Measurements from ENCODE around the gene SF1. TPM values are rescaled to one million over a fixed set of nuclear protein-coding genes. Genes with fewer than 3 reads are reported as not detected.

SF1 gene
- total and polyA plus RNA-seq, 11 donors = 59.2 to 349 (median 152) TPM

- no peak overlapping the region for H3K27ac ChIP-seq
- no peak overlapping the region for H3K4me3 ChIP-seq
- H3K9me3 ChIP-seq = no peaks in the 10 kb centered on the region
- ATAC-seq = no peak
- H3K4me1 ChIP-seq = peaks cover 11 to 72% (median 36%) of the 10 kb centered on the region in 12 donors
- no peak for TF ChIP-seq CTCF (IDR thresholded peaks at IDR 0.05)
- no peak for TF ChIP-seq POLR2A (IDR thresholded peaks at IDR 0.05)
- WGBS, 4 donors = 88 to 91% (median 90%) methylated on average over 38 to 42 of the region's 42 CpGs
- peaks cover 0 to 92% (median 88%) of the 10 kb centered on the region in 9 donors for H3K36me3 ChIP-seq
- intact Hi-C loops (cut with DNase I) = loop anchor here in 2 of 10 donors (2.0 kb wide), 2 partner anchors 19 to 23 kb away; no protein-coding TSS in a partner anchor
- DNase-seq = no peak
- H3K27me3 ChIP-seq = no peaks in the 10 kb centered on the region
Observed at GRCh38 chr11:64765851-64766665, 12.3 kb downstream of the SF1 start.

GRCh38 chr11:64765291-64765850 is 13.0 kb downstream of the SF1 start:
- H3K4me3 ChIP-seq = no peak overlapping the region
- 85 to 87% (median 86%) methylated on average over 30 of the region's 30 CpGs for WGBS, 4 donors
- H3K9me3 ChIP-seq = no peaks in the 10 kb centered on the region
- TF ChIP-seq CTCF (IDR thresholded peaks at IDR 0.05) = peak in 7 of 12 donors; percentile 19 to 33 (median 24)
- TF ChIP-seq POLR2A (IDR thresholded peaks at IDR 0.05) = no peak
- peaks cover 0 to 89% (median 81%) of the 10 kb centered on the region in 9 donors for H3K36me3 ChIP-seq
- H3K27ac ChIP-seq = peak overlapping the region in 3 of 12 donors; percentile 69 to 81 (median 73)
- intact Hi-C loops (cut with DNase I) = loop anchor here in 1 of 10 donors (2.0 kb wide), 1 partner anchor 19 kb away; no protein-coding TSS in a partner anchor
- DNase-seq (peak in 1 of 5 donors; percentile 41), ATAC-seq (no peak)
- peaks cover 11 to 78% (median 41%) of the 10 kb centered on the region in 12 donors for H3K4me1 ChIP-seq
- H3K27me3 ChIP-seq = no peaks in the 10 kb centered on the region

GRCh38 chr11:64764753-64765152 is 13.6 kb downstream of the SF1 start:
- Histone ChIP-seq H3K36me3 (peaks cover 0 to 83% (median 75%) of the 10 kb centered on the region in 9 donors), H3K9me3 (no peaks in the 10 kb centered on the region), H3K27ac (peak overlapping the region in 7 of 12 donors; percentile 10 to 82 (median 69)), H3K4me3 (peak overlapping the region in 1 of 12 donors; percentile 0), H3K27me3 (no peaks in the 10 kb centered on the region), H3K4me1 (peaks cover 11 to 84% (median 47%) of the 10 kb centered on the region in 12 donors)
- ATAC-seq = no peak
- WGBS, 4 donors = 68 to 82% (median 79%) methylated on average over 8 of the region's 8 CpGs
- TF ChIP-seq CTCF (IDR thresholded peaks at IDR 0.05) (no peak), POLR2A (IDR thresholded peaks at IDR 0.05) (no peak)
- peak in 1 of 5 donors; percentile 17 for DNase-seq
- intact Hi-C loops (cut with DNase I) = loop anchor here in 1 of 10 donors (2.0 kb wide), 1 partner anchor 18 kb away; no protein-coding TSS in a partner anchor
